ENCODE results near the gene B4GALT1. TPM values are rescaled to one million over a fixed set of nuclear protein-coding genes. Genes with fewer than 3 reads are reported as not detected.

Gene B4GALT1
- total and polyA plus RNA-seq, 2 donors (not counting 3 experiments of a cell fraction or from before 2014, with no cell fraction given): 61.4 to 66.5 TPM

GRCh38 chr9:33120620-33121019 lies 46.5 kb downstream of the B4GALT1 start:
- dilution Hi-C loops (cut with MboI; ENCODE audit: extremely low pct_ligation_motif_present, low sequenced_read_pairs): no loop called here

More at GRCh38 chr9:33120620-33121019, 46.5 kb downstream of the B4GALT1 start:
- Histone ChIP-seq H3K27ac (ENCODE audit: insufficient read depth, low read depth, low read length) (no peak overlapping the region), H3K9me1 (replicated peaks; ENCODE audit: control insufficient read depth, extremely low read depth, insufficient read depth, low read length) (no peaks in the 10 kb centered on the region), H3K9me3 (replicated peaks; ENCODE audit: control insufficient read depth, insufficient read depth, low read length) (no peaks in the 10 kb centered on the region), H3K4me1 (ENCODE audit: control insufficient read depth, extremely low read depth, insufficient read depth, low read length) (no peaks in the 10 kb centered on the region), H3K4me2 (ENCODE audit: insufficient read depth, low read length) (no peak overlapping the region), H3K36me3 (ENCODE audit: control insufficient read depth in 2 of 2, extremely low read depth in 1 of 2, insufficient read depth in 2 of 2, low read length in 2 of 2) (peaks cover 0 to 9% of the 10 kb centered on the region in 2 experiments), H3K79me2 (ENCODE audit: control insufficient read depth, insufficient read depth, low read length) (no peaks in the 10 kb centered on the region), H3K4me3 (replicated peaks in 1 of 3; ENCODE audit: insufficient read depth in 1 of 3, low read depth in 1 of 3, low read length in 3 of 3) (no peak overlapping the region), H4K20me1 (replicated peaks; ENCODE audit: control insufficient read depth, extremely low read depth, insufficient read depth, low read length) (no peaks in the 10 kb centered on the region), H2AFZ (ENCODE audit: low read depth, low read length) (no peak overlapping the region), H3K9ac (replicated peaks; ENCODE audit: extremely low read depth, insufficient read depth, low read length) (no peak overlapping the region), H3K27me3 (ENCODE audit: control insufficient read depth in 2 of 2, insufficient read depth in 2 of 2, low read length in 2 of 2) (no peaks in the 10 kb centered on the region)
- ChIA-PET POLR2A (no interaction called here), CTCF (interaction anchor here (2.3 to 2.5 kb wide), 2 partner anchors 10 to 105 kb away, joined by 6 to 8 read pairs; no protein-coding TSS in a partner anchor)
- DNase-seq (ENCODE audit: low read depth, low spot score): peak; percentile 64
- intact Hi-C loops (cut with micrococcal nuclease): no loop called here
- FAIRE-seq: no peak
- no TSS peak for BruUV-seq (replicated peaks)
- TF ChIP-seq POLR2AphosphoS5 (IDR thresholded peaks at IDR 0.05; ENCODE audit: insufficient read depth, low read depth, low read length): no peak
- no peak for TF ChIP-seq MYC (IDR thresholded peaks at IDR 0.05; ENCODE audit: low read depth, low read length)
- no peak for TF ChIP-seq FOS (IDR thresholded peaks at IDR 0.05; ENCODE audit: borderline replicate concordance, insufficient read depth, low read length)
- no peak for TF ChIP-seq JUN (IDR thresholded peaks at IDR 0.05; ENCODE audit: borderline replicate concordance, insufficient read depth, insufficient read length, low read depth)
- no peak for TF ChIP-seq GATA2 (IDR thresholded peaks at IDR 0.05; ENCODE audit: insufficient read depth, insufficient read length, low read depth, low read length)
- TF ChIP-seq POLR2A (IDR thresholded peaks at IDR 0.05; ENCODE audit: low read depth, low read length): no peak
- no peak for TF ChIP-seq MAX (IDR thresholded peaks at IDR 0.05; ENCODE audit: insufficient read depth, insufficient read length)
- no peak for TF ChIP-seq EZH2 (IDR thresholded peaks at IDR 0.05; ENCODE audit: borderline replicate concordance, low read depth, low read length, severe bottlenecking)
- TF ChIP-seq, protein P1, sequence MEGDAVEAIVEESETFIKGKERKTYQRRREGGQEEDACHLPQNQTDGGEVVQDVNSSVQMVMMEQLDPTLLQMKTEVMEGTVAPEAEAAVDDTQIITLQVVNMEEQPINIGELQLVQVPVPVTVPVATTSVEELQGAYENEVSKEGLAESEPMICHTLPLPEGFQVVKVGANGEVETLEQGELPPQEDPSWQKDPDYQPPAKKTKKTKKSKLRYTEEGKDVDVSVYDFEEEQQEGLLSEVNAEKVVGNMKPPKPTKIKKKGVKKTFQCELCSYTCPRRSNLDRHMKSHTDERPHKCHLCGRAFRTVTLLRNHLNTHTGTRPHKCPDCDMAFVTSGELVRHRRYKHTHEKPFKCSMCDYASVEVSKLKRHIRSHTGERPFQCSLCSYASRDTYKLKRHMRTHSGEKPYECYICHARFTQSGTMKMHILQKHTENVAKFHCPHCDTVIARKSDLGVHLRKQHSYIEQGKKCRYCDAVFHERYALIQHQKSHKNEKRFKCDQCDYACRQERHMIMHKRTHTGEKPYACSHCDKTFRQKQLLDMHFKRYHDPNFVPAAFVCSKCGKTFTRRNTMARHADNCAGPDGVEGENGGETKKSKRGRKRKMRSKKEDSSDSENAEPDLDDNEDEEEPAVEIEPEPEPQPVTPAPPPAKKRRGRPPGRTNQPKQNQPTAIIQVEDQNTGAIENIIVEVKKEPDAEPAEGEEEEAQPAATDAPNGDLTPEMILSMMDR (IDR thresholded peaks at IDR 0.05; ENCODE audit: extremely low read depth in 1 of 2, insufficient read depth in 1 of 2, low read depth in 1 of 2, low read length in 2 of 2): no peak

Measured in endothelial cell of umbilical vein (primary cell).